NCI-H2029 treated with DMSO at 0.1 percent for 48 hours (cell line): ENCODE results near the gene SETMAR.
A peak's percentile ranks its signal among the peaks of the same experiment; 100 is the strongest.
"Not testable (repeated sequence)": the region's sequence is repeated elsewhere in the genome, so short reads cannot be mapped to it uniquely, and the experiment has no call there.

Experiments
- DNase-seq: peaks from one replicate; lab custom pipeline; 2025; lab: John Stamatoyannopoulos, UW

The SETMAR gene

GRCh38 chr3:4313606-4314293, 10.6 kb downstream of the SETMAR start:
- no peak for DNase-seq

GRCh38 chr3:4314688-4315087, 11.5 kb downstream of the SETMAR start:
- DNase-seq = no peak

DNA sequence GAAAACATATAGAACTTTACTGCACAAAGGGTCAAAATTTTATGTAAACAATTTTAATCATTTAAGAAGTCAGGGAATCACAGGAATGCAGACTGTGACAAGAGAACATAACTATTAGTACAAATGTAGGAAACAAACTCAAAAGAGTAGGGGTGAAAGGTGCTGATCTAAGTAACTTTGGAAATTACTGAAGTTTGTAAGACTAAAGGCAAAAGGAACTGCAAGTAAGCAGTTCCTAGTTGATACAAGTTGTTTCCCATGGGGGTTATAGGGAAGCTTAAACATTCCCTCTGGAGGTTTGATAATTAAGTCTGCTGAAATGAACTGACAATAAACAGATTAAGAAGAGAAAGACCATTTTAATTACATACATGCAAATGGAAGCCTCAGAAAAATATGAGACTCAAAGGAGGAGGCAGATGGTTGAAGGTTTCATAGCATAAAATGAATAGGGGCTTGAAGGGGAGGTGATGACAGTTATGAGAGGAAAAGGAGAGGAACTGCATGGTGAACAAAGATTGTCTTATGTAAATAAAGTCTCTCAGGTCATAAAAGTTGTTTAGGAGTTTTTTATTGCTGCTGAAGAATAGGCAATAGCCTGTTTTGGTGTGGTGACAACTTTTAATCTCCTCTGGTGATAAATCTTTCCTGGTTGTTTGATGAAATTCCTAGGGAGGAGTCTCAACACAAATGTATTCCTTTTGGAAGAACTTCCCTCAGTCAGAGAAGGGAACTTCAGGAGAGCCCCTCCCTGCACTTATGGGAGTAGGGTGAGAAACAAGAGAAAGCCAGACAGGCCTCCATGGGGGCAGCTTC, 17.1 kb downstream of the SETMAR start:
- no peak for DNase-seq

- no peak for DNase-seq
Observed at GRCh38 chr3:4321732-4322131, 18.6 kb downstream of the SETMAR start.

DNA sequence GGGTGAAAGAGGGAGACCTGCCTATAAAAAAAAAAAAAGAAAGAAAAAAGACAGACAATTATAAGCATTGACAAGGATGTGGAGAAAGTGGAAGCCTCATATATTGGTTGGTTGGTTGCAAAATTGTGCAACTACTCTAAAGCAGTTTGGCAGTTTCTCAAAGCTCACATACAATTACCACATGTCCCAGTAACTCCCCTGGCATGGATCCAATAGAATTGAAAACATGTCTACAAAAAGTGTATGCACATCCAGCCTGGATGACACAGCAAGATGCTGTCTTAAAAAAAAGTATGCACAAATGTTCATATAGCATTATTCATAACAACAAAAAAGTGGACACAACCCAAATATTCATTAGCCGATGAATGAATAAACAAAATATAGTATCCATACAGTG, 19.5 kb downstream of the SETMAR start:
- no peak for DNase-seq

DNA sequence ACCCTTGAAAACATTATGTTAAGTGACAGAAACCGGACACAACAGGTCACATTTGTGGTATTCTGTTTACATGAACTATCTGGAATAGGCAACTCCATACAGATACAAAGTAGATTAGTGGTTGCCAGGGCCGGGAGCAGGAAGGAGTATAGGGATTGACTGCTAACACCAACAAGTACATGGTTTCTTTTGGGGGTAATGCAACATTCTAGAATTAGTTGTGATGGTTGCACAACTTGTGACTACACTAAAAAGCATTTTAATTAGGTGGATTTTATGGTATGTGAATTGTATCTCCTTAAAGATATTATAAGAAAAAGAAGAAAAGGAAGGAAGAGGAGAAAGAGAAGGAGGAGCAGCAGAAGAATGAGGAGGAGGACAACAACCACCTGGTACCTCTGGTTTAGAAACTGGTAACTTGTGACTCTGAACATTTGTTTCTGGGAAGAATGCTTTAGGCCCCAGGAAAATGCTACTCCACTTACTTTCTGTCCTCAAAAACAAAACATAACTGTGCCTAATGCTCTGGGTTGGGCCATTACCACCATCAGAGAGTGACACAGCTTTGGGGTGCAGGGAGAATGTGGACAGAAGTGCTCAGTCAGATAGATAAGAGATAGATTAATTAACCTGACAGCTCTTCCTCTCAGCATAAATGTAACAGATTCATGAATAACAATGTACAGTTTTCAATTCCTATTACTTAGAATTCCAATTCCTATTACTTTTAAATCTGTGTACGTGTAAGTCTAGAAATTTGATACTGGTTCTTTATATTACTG, 20.3 kb downstream of the SETMAR start:
- DNase-seq = no peak

- no peak for DNase-seq
Observed at GRCh38 chr3:4326868-4327267, 23.7 kb downstream of the SETMAR start.

- not testable (repeated sequence) for DNase-seq
Observed at GRCh38 chr3:4329806-4330205, 26.6 kb downstream of the SETMAR start.

GRCh38 chr3:4332111-4332510, 28.9 kb downstream of the SETMAR start:
- DNase-seq = no peak

DNA sequence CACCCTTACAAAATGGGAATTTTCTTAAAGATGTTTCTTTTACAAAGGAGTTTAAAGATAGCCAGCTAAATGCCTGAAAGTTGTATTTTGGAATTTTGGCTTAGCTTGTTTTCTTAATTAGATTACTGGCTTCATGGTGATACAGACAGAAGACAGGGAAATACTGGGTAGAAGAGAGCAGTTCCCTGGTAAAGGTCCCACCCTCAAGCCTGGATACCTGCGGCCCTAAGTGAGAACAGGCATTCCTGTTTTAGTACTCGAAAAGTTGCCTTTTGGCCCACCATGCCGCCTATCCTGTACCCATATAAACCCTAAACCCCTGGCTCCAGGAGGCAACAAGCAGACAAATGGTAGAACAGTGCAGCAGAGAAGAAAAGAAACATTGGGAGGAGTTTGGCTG, 29.4 kb downstream of the SETMAR start:
- DNase-seq = no peak

- no peak for DNase-seq
Observed at GRCh38 chr3:4332991-4333390, 29.8 kb downstream of the SETMAR start.

GRCh38 chr3:4334548-4334947, 31.4 kb downstream of the SETMAR start:
- no peak for DNase-seq

- no peak for DNase-seq
Observed at GRCh38 chr3:4335840-4336562, 32.8 kb downstream of the SETMAR start.

DNA sequence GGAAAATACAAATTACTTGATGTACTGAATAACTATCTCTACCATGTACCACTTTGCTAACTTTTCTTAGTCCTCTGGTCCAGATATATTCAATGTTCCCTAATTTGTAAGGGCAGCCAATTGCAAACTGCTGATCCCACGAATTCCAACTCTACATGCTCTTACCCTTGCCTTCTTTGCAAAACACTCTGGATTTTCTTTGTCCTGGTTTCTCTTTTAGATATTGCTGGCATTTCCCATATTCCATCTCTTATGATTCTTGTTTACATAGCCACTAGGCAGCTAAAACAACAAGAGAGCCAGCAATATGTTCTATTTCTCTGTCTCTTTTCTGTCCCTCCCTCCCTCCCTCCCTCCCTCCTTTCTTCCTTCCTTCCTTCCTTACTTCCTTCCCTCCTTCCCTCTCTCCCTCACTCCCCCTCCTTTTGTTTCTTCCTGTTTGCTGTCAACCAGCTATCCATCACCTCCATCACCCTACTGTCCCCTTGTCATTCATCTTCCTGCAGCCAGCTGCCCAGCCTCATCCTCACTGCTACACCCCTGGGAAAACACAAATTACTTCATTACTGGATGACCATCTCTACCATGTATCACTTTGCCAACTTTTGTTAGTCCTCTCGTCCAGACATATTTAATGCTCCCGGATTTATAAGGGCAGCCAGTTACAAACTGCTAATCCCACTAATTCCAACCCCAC, 33.8 kb downstream of the SETMAR start:
- no peak for DNase-seq

GRCh38 chr3:4338751-4339150, 35.6 kb downstream of the SETMAR start:
- DNase-seq = no peak

DNA sequence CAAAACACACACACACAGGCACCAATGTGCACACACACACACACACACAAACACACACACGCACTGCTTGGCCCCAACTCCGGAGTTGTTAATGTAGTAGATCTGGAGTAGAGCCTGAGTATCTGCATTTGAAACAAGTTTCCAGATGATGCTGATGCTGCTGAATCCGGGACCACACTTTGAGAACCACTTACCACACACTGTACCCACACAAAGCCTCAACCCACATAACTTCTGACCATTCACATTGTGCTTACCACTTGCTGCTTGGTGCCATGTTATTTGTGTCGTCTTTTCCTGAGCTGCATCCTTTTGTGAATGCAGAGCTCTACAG, 36.9 kb downstream of the SETMAR start:
- no peak for DNase-seq

DNA sequence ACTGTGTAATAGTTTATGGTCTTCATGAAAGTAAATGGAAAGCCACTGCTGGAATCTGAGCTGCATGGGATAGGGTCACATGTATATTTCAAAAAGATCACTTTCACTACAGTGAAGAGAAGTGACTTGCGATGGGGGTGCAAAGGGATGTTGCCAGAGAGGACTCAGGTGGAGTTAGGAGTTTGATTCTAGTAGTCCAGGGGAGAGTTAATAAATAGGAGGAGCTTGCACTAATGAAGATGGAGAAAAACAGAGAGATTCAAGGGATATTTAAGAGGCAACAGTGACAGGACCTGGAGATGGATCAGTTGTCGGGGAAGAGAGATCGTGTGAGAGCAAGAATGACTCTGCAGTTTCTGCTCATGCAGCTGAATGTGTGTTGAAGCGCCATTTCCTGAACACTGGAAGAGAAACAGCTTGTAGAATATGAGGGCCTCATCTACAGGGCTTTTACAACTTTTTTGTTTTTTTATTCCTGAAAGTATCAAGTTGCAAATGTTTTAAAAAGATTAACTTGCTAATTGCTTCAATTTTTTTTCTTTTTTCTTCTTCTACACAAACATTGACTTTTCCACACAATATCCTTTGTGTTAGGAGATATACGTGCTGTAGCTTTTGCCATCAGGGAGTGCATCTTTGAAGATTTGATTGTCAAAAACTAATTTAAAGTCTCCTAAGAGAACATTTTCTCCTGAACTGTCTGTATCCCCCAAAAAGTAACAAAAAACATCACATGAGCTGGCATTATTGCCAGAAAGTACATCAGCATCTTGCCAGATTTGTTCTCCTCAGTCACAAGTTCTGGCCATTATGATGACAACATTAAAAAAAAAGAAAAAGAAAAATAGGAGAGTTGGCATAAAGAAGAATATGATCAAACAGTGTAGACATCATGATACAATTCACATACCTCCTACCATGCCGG, 37.5 kb downstream of the SETMAR start:
- DNase-seq = no peak

- DNase-seq = no peak
Observed at GRCh38 chr3:4341336-4341675, 38.1 kb downstream of the SETMAR start.

GRCh38 chr3:4343258-4343657, 40.1 kb downstream of the SETMAR start:
- no peak for DNase-seq

GRCh38 chr3:4350789-4351163, 47.6 kb downstream of the SETMAR start:
- peak; percentile 32 for DNase-seq
